Large intestine (tissue), 3 donors: Measurements from ENCODE around the gene KLF6. TPM values are rescaled to one million over a fixed set of nuclear protein-coding genes. Genes with fewer than 3 reads are reported as not detected.

Experiments used
- DNase-seq, 2 donors: peaks; one replicate each; pipeline versions ENCODE4 v3.0.0 to v3.0.0-alpha.2; 2013
- H3K27ac ChIP-seq: one replicate; pipeline ENCODE4 v1.5.1; 2013; ENCODE audit warnings: low read length
- H3K27me3 ChIP-seq: 2 replicates; pipeline ENCODE4 v1.6.1; 2013; ENCODE audit warnings: low read length; ENCODE audit not compliant: control insufficient read depth, insufficient read depth
- H3K36me3 ChIP-seq: 2 replicates; pipeline ENCODE4 v1.6.1; 2013; ENCODE audit warnings: low read length; ENCODE audit not compliant: control insufficient read depth, insufficient read depth
- H3K4me1 ChIP-seq: one replicate; pipeline ENCODE4 v1.6.1; 2013; ENCODE audit warnings: low read length; ENCODE audit not compliant: control insufficient read depth, insufficient read depth
- H3K4me3 ChIP-seq: one replicate; pipeline ENCODE4 v1.5.1; 2013; ENCODE audit warnings: low read length
- H3K9me3 ChIP-seq: one replicate; pipeline ENCODE4 v1.6.1; 2013; ENCODE audit warnings: mild to moderate bottlenecking, low read depth, low read length, moderate library complexity; ENCODE audit not compliant: control insufficient read depth
- WGBS: methylation state at CpG from one replicate; pipeline ENCODE4 v1.1.5; 2013; ENCODE audit warnings: low lambda C conversion rate; ENCODE audit not compliant: insufficient coverage; 5-methylcytosine and 5-hydroxymethylcytosine counted together
- polyA plus RNA-seq: library from polyadenylated mRNA; unstranded; fragments of 120-200 nt; gene quantifications from one replicate; pipeline ENCODE4 v1.2.1, GENCODE V29; 2013

KLF6 gene
- polyA plus RNA-seq, 1 donor = 116 TPM

GRCh38 chr10:3803295-3803926 is 18.4 kb upstream of the KLF6 start:
- Histone ChIP-seq H3K4me1 (peaks cover 28% of the 10 kb centered on the region), H3K4me3 (no peak overlapping the region), H3K36me3 (no peaks in the 10 kb centered on the region), H3K27me3 (no peaks in the 10 kb centered on the region), H3K27ac (no peak overlapping the region), H3K9me3 (peaks cover 5% of the 10 kb centered on the region)
- DNase-seq = peak in 1 of 2 donors; percentile 39
- WGBS = 38% methylated on average over 3 of the region's 11 CpGs

GRCh38 chr10:3802526-3803265 is 17.7 kb upstream of the KLF6 start:
- Histone ChIP-seq H3K36me3 (no peaks in the 10 kb centered on the region), H3K4me3 (no peak overlapping the region), H3K9me3 (peaks cover 5% of the 10 kb centered on the region), H3K27ac (no peak overlapping the region), H3K4me1 (peaks cover 22% of the 10 kb centered on the region), H3K27me3 (no peaks in the 10 kb centered on the region)
- DNase-seq = no peak
- WGBS = 83% methylated on average over 1 of the region's 8 CpGs

GRCh38 chr10:3801558-3802192 is 16.7 kb upstream of the KLF6 start:
- Histone ChIP-seq H3K36me3 (no peaks in the 10 kb centered on the region), H3K4me1 (peaks cover 11% of the 10 kb centered on the region), H3K4me3 (no peak overlapping the region), H3K27ac (no peak overlapping the region), H3K27me3 (no peaks in the 10 kb centered on the region), H3K9me3 (peaks cover 5% of the 10 kb centered on the region)
- WGBS = no CpG with 5 or more reads among the region's 11 CpGs
- DNase-seq = no peak

GRCh38 chr10:3800586-3800985 is 15.6 kb upstream of the KLF6 start:
- no peak overlapping the region for H3K27ac ChIP-seq
- peaks cover 4% of the 10 kb centered on the region for H3K4me1 ChIP-seq
- H3K9me3 ChIP-seq = peaks cover 5% of the 10 kb centered on the region
- no peak for DNase-seq
- H3K27me3 ChIP-seq = no peaks in the 10 kb centered on the region
- WGBS = 100% methylated on average over 2 of the region's 5 CpGs
- no peaks in the 10 kb centered on the region for H3K36me3 ChIP-seq
- H3K4me3 ChIP-seq = no peak overlapping the region

GRCh38 chr10:3797750-3798149 is 12.7 kb upstream of the KLF6 start:
- WGBS = no CpG with 5 or more reads among the region's 1 CpG
- Histone ChIP-seq H3K4me1 (no peaks in the 10 kb centered on the region), H3K36me3 (no peaks in the 10 kb centered on the region), H3K4me3 (no peak overlapping the region), H3K9me3 (peaks cover 3% of the 10 kb centered on the region), H3K27ac (no peak overlapping the region), H3K27me3 (no peaks in the 10 kb centered on the region)
- DNase-seq = no peak

- H3K27ac ChIP-seq = no peak overlapping the region
- H3K4me3 ChIP-seq = no peak overlapping the region
- no peaks in the 10 kb centered on the region for H3K36me3 ChIP-seq
- H3K4me1 ChIP-seq = no peaks in the 10 kb centered on the region
- H3K27me3 ChIP-seq = no peaks in the 10 kb centered on the region
- no peak for DNase-seq
- H3K9me3 ChIP-seq = peaks cover 4% of the 10 kb centered on the region
- no CpG with 5 or more reads among the region's 3 CpGs for WGBS
These were observed 8.5 kb upstream of the KLF6 start for GRCh38 chr10:3793553-3793952.

GRCh38 chr10:3792710-3793219 is 7.8 kb upstream of the KLF6 start:
- Histone ChIP-seq H3K27ac (no peak overlapping the region), H3K4me1 (no peaks in the 10 kb centered on the region), H3K4me3 (no peak overlapping the region), H3K36me3 (no peaks in the 10 kb centered on the region), H3K27me3 (no peaks in the 10 kb centered on the region), H3K9me3 (peaks cover 4% of the 10 kb centered on the region)
- 19% methylated on average over 4 of the region's 4 CpGs for WGBS
- DNase-seq = no peak

GRCh38 chr10:3791974-3792633 is 7.1 kb upstream of the KLF6 start:
- DNase-seq = no peak
- H3K4me3 ChIP-seq = no peak overlapping the region
- H3K36me3 ChIP-seq = no peaks in the 10 kb centered on the region
- peaks cover 4% of the 10 kb centered on the region for H3K9me3 ChIP-seq
- no peaks in the 10 kb centered on the region for H3K27me3 ChIP-seq
- peaks cover under 1% of the 10 kb centered on the region for H3K4me1 ChIP-seq
- 29% methylated on average over 1 of the region's 3 CpGs for WGBS
- no peak overlapping the region for H3K27ac ChIP-seq

GRCh38 chr10:3790858-3791257 is 5.8 kb upstream of the KLF6 start:
- H3K9me3 ChIP-seq = peaks cover 4% of the 10 kb centered on the region
- H3K27ac ChIP-seq = no peak overlapping the region
- H3K4me3 ChIP-seq = no peak overlapping the region
- WGBS = no CpG with 5 or more reads among the region's 6 CpGs
- H3K4me1 ChIP-seq = peaks cover 9% of the 10 kb centered on the region
- no peaks in the 10 kb centered on the region for H3K27me3 ChIP-seq
- no peak for DNase-seq
- H3K36me3 ChIP-seq = no peaks in the 10 kb centered on the region

- no peak for DNase-seq
- no CpG with 5 or more reads among the region's 1 CpG for WGBS
- H3K36me3 ChIP-seq = no peaks in the 10 kb centered on the region
- H3K27ac ChIP-seq = no peak overlapping the region
- H3K4me1 ChIP-seq = peaks cover 9% of the 10 kb centered on the region
- H3K27me3 ChIP-seq = no peaks in the 10 kb centered on the region
- peaks cover 4% of the 10 kb centered on the region for H3K9me3 ChIP-seq
- no peak overlapping the region for H3K4me3 ChIP-seq
These were observed 5.3 kb upstream of the KLF6 start for GRCh38 chr10:3790272-3790671.
